G401 (cell line): ENCODE results near the gene MPDZ. TPM values are rescaled to one million over a fixed set of nuclear protein-coding genes. Genes with fewer than 3 reads are reported as not detected.

Experiments used
- DNase-seq: peaks from one replicate; pipeline ENCODE4 v3.0.0-alpha.2; 2015; ENCODE audit warnings: low spot score
- in situ Hi-C: cut with HindIII; loops from 2 replicates; pipeline ENCODE4 v1.10.0; 2016; ENCODE audit warnings: low sequenced_read_pairs, mixed read lengths
- total RNA-seq: library from RNA; depleted of rRNA; stranded (reverse); fragments of >200 nt; shearing (Covaris generic); gene quantifications from 2 replicates; pipeline ENCODE4 v1.2.3, GENCODE V29; 2014

Gene MPDZ
- total RNA-seq, 1 experiment from 2014 or later, result 20.4 TPM

DNA sequence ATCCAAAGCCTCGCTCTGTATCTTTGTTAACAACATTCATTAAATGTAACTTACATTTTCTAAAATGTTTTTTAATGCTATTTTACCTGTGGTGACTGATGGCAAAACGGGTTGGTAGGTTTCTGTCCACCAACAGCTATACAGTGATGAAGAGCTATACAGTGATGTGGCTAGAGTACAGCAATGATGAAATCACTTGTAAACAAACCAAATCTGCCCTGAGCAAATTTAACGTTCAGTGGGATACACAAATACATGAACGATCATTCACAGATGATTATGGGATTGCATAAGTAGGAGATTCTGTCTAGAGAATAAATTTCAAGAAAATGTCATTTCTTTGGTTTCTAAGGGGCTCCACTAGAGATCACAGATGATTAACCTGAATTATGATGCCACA lies 132.7 kb downstream of the MPDZ start:
- in situ Hi-C loops, result no loop called here
- no peak for DNase-seq

DNA sequence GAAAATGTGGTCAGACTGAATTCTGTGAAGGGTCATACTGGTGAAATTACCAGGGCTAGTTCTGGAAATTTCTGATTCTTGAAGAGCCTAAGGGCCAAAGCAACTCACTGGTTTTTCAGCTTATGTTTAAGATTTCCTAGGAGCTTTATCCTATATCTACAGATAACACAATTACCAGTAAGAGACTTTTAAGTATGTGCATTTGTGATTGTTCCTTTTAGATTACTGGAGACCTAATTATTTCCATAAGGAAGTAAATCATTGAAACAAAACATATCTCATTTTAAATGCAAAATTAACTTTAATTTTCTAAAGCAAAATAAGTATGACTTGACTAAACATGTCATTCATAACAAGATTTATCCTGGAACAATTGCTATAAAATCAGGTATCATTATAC lies 134.2 kb downstream of the MPDZ start:
- DNase-seq, result no peak
- in situ Hi-C loops, result no loop called here

DNA sequence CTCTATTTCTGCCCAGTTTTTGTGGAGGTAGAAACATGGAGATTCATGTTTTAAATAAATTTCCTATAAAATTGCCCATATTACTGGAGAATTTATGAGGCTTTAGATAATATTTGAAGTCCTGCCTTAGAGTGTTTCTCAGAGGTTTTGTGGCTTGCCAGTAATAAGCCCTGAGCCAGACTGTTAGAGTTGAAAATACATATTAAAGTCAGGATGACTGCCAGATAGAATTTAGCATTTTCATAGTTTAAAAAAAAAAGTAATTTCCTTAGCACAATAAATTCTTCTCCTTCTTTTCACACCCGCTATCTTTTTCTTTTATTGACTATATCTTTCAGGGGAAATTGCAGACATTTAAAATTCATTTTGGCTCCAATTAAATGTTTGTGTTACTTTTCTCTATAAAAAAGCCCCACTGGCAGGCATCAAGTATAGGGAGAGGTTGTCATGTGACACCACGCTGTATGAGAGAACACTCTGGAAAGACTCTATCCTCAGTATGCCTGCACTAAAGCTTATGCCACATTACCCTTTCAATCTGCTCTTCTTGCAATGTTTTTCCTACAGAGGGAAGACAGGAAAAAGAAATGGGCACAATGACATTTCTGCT lies 135.2 kb downstream of the MPDZ start:
- in situ Hi-C loops, result no loop called here

DNA sequence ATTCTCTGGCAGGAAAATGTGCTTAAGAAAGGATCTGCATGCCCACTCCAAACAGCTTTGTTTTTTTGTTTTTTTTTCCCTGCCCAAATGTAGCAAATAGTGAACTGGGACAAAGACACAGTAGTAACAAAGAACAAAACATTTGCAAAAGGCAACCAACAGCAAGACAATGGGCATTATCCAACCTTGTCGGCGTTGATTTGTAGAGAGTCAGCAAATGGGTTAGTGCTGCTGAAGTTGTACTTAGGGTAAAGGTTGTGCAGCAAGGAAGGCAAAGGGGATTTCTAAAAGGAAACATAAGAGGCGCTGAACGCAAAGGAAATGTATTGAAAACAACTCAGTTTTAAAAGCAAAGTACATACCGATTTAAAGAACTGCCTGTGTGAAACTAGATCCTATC lies 136.2 kb downstream of the MPDZ start:
- in situ Hi-C loops, result no loop called here
- no peak for DNase-seq

More for the DNA sequence above, 135.2 kb downstream of the MPDZ start:
- no peak for DNase-seq

DNA sequence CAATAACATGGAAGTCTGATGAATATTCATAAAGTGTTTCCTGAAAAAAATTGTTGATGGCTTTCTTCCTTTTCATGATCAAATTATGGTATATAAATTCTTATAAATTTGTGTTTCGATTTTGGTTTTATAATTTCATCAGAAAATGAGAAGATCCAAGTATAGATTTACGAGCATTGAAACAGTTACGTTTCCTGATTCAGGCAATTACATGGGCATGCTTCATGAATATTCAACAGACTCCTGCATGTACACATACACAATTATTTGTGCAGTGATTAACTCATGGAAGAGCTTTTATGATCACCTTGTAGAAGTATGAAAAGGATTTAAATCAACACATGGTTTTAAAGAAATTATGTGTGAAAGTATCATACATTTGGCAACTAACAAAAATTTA lies 136.7 kb downstream of the MPDZ start:
- no peak for DNase-seq
- in situ Hi-C loops, result no loop called here

DNA sequence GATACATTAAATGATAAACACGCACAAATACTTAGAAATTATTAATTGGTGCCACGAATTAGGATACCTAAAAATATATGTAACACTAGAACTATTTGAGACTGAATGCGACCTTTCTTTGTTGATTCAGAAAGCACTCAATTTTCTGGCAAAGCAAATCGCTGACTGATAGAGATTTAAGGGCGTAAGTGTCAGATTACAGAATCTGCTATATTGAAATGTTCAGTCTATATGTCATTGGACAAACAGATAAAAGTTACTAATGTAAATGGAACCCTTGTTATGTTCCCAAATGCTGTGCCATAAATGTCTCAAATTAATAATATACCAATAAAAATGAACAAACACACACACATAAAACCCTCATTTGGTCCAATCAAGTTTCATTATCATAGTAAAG lies 137.9 kb downstream of the MPDZ start:
- DNase-seq, result no peak
- in situ Hi-C loops, result no loop called here

DNA sequence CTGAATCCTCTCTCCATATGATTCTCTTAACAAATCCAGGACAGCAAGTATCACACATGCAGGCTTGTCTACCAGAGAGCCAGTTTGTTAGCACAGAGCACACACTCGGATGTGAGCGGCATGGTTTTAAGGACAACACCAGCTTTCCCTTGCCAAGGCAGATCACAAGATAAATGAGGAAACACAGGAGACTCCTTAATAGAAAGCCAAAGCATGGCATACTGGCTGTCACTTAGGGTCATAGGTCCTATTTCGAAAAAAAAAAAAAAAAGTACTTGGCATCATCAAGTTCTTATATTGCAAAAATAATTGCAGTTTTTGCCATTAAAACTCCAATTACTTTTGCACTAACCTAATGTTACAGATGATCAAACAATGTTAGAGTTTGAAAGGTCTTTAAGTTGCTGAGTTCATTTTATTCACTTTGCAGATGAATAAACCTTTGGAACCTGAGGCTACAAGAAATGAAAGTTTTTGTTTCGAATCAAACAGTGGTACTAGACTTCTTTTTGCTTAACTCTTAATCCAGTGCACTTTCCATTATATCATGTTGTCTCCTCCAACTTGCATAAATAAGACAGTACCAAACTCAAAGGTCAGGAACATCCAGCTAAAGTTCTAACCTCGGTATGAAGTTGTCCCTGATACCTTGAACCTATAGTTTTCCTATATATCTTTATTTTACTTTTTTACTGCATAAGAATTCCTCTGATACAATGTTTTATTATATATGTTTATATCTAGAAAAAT lies 138.5 kb downstream of the MPDZ start:
- DNase-seq, result no peak
- in situ Hi-C loops, result no loop called here

DNA sequence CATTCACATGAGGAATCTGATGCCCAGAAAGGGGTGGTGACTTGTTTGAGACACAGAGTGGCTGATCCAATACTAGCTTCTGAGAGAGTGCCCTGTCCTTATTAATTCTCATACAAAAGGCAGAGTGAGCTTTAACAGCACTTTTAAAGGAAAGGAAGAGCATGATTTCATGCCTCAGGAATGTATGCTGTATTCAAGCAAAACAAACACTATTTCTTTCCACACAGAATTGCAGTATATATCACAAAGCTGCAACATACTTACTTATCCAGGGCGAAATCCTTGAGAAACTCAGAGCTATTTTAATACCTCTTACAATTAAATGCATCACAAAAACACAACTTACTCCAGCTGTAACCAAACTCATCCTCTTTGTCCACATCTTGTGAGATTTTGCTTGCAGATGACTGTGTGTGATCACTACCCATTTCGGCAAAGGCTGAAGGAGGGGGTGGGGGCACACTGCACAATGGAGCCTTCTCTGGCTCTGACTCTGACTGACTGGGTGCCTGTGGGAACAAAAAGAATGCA lies 139.8 kb downstream of the MPDZ start:
- no peak for DNase-seq
- in situ Hi-C loops, result no loop called here

DNA sequence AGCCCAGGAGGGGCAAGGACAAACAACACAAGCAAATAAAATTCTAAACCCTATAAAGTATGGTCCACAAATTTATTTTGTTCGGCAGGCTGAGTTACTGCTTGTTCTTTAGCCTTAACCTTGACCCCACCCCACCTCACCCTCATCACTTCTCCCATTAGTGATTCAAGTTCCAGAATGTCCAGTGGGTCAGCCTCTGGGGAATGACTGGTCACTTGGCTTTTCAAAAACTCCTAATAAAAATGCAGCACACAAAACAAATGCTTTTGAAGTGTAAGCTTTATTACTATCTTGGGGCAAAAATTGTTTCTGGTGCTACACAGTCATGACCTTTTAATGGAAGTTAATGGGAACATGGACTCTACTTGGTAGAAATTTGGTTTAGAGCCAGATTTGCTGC lies 142.1 kb downstream of the MPDZ start:
- in situ Hi-C loops, result no loop called here
- DNase-seq, result no peak

DNA sequence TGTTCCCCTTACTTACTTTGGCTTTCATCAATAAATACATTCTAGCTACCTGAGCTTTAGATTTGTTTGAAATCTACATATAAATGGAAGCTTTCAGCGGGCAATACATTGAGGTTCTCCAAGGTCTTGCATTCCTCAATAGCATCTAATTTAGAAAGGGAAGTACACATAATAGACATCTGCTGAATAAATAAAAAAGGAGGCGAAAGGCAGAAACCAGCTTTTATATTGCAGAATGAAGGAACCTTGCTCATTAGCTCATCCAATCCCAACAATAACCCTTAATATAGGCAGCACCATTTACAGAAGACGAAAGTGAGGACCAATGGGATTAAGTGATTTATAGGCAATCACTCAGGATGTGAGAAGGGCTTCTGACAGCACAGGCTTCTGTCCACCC lies 147.5 kb downstream of the MPDZ start:
- DNase-seq, result no peak
- in situ Hi-C loops, result no loop called here

DNA sequence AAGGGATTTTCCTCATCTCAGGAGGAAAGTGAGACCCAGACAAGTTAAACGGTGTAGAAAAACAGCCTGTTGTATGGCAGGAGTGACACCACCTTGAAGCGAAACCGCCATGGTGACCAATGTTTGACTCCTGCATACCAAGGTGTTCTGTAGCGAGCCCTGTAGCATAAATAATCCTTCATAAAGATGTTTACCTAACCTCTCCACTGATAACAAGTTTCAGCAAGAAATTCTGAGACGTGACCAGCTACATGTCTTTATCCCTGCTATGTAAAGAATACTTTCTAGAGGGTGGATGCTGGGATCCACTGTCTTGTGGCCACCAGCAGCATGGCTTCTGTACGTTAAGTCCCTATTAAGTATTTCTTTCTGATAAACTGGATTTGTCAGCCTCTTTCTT lies 148.1 kb downstream of the MPDZ start:
- DNase-seq, result no peak
- in situ Hi-C loops, result no loop called here

DNA sequence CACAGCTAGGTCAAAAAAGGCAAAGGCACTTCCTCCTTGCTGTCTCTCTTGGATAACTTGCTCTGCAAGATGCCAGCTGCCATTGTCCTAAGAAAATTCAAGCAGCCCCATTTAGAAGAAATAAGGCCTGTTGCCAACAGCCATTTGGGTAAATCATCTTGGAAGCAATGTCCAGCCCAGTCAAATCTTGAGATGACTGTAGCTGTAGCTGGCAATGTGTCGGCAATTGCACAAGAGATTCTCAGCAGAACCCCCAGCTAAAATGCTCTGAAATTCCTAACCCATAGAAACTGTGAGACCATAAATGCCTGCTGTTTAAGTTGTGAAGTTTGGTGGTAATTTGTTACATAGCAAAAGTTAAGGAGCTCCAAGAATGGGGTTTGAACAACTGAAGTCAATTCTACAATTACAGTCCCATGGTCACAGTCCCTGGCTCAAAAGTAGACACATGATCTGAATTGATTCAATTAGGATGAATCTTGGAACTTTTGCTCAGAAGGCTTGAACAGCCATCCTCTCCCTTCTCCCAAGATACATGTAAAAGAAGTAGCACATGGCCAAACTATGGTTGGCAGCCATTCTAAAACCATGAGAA lies 151.1 kb downstream of the MPDZ start:
- in situ Hi-C loops, result no loop called here
- DNase-seq, result no peak

DNA sequence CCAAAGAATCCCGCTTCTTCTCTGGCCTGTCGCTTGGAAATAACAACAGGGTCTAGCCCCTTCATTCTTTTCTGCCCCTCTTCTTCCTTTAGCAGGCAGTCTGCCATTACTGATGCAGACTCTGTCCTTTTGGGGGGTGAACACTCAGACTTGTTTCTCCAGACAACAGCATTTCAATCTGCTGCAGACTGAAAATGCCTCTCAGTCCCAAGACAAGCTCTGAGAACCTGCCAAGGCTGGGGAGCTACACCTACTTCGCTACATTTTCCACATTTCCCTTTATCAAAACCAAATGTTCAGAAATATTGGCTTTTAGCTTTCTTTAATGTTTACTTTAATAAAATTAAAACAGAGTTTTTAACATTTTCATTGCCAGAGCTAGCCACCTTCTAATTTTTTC lies 152.4 kb downstream of the MPDZ start:
- DNase-seq, result no peak
- in situ Hi-C loops, result no loop called here

DNA sequence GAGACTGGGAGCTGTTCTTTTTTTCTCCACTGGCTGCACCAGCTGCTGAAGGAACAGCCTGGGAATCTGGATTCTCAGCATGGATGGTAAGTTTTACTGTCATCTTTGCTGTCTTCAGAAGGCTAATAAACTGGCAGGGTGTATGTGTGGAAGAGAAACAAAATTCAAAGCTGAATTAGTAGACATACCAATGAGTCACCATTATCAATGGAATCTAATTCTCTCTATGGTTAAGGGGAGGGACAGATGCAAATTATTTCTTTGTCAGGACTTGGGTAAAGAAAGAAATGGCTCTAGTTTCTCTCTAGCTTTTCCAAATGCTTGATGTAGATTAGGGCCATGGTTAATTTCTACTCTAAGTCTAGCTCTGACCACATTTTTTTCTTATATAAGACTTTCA lies 154.2 kb downstream of the MPDZ start:
- in situ Hi-C loops, result no loop called here
- DNase-seq, result no peak

DNA sequence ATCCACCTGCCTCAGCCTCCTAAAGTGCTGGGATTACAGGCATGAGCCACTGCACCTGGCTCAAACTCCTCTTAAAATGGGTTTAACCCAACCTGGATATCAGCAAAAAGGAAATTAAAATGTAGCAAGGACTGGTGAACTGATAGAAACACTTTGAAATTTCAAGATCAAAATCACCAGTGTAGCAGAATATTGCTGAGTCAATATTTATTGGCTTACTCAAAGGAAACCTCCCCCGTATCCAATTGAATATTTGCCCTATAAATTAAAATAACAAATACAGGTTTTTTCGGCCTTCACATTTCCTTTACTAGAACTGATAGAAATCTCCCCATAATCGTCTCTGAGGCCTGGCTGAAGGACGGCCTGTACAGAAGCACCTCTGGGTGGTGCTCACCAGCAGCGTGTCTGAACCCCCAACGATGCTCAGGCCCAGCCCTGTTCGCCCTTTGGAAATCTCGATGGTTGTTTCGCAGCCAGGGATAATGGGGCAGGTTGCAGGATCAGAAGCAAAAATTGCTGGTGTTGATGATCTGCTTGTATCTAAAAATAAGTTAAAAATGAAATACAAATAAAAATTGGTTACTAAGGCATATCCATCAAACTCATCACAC lies 156.6 kb downstream of the MPDZ start:
- DNase-seq, result no peak
- in situ Hi-C loops, result no loop called here

DNA sequence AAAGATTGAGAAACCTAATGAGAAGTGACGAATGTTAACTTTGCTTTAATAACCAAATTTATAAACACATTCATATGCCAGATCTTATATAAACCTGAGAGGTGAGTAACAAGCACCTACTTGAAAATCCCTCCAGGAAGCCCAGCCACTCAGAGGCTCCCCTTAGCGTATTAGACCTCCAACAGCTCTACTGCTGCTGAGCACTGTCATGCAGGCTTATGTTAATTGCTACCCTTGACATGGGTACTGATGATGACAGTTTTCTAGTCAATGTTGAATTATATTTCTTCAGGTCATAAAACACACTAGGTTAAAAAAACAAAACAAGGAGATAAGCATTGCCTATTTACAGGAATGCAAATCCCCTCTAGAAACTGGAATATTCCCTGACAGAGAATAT lies 161.2 kb downstream of the MPDZ start:
- in situ Hi-C loops, result no loop called here
- no peak for DNase-seq

DNA sequence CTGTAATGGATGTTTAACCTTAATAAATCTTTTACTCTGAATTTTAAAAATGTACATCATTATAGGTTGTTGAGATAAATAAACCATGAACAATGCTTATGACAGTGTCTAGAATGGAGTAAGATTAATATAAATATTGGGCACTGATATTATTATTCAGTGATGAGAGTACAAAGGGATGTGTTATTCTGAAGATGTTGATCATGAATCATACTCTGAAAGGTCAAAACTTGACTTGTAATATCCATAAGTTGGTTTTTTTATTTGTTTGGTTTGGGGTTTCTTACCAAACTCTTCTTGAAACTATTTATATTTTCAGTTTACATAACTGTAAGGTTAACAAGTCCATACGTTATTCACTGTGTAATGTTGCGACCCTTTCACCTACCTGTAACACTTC lies 163.2 kb downstream of the MPDZ start:
- in situ Hi-C loops, result no loop called here
- DNase-seq, result no peak

DNA sequence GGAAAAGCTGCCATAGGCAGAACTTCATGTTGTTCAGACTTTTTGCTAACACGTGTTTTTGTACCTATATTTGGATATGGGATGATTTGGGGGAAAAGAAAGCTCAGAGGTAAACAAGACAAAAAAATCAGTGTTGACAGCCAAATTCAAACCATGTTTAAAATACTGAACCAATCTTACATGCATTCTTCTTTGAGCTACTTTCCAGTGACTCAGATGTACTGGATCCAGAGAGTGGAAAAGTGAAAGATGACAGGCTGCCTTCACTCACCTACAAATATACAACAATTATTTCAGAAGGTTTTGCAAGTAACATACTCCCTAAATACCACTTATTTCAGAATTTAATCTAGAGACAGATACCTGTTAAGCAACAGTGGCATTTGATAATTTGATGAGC lies 165.7 kb downstream of the MPDZ start:
- no peak for DNase-seq
- in situ Hi-C loops, result no loop called here

DNA sequence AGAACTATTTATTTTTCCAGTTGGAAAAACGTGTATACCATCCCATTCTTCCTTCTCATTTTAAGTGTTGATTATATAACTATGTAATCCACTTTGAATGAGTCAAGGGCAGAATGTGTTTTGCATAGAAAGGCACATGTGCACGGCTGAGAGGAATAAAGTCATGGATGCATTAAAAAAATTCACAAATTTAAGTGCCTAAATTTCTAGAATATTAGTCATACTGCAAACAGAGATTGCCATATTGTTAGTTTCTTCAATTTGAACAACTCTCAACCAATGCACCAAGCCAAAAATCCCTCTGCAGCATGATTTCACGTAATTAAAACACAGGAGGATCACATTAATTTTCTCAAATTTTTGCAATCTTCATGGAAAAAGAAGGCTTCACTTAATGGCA lies 166.3 kb downstream of the MPDZ start:
- in situ Hi-C loops, result no loop called here
- peak; percentile 34 for DNase-seq

DNA sequence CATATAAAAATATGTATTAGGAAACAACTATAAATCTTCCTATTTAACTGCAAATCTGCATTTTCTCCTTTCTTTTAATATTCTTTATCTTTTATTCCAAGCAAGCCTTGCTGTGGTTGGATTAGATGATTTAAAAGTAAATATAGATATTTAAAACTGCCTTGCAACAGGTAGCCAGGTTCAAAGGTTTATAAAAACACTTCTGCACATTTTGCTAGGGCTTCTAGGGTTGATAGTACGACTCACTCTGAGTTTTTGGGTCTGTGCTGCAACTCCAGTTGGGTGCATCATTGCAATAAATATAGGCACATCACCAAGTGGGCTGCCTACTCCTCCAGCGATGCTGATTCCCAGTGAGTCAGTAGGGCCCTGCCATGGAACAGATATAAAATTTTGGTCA lies 167.7 kb downstream of the MPDZ start:
- DNase-seq, result no peak
- in situ Hi-C loops, result no loop called here
